H1 (cell line): ENCODE measurements around the gene MEGF11.

ENCODE experiments used
- ATF2 ChIP-seq: IDR thresholded peaks from 2 replicates; pipeline ENCODE4 v1.6.1; 2012; ENCODE audit warnings: low read length, inconsistent platforms
- CBX5 ChIP-seq: fragments of 300-800, 300-1000 bp; sonication (generic); IDR thresholded peaks from 2 replicates; pipeline ENCODE4 v1.7.1; 2016; ENCODE audit warnings: antibody characterized with exemption, low read length, low read depth
- CTCF ChIP-seq, 3 experiments: IDR thresholded peaks; 1 replicate in 2 of 3; 2 replicates in 1 of 3; pipeline versions ENCODE4 v1.5.1 to v1.6.1; 2011; ENCODE audit warnings: low read length in 3 of 3, mild to moderate bottlenecking in 3 of 3, inconsistent platforms in 2 of 3, low read depth in 1 of 3, moderate library complexity in 1 of 3; ENCODE audit not compliant: insufficient read depth in 1 of 3; ENCODE audit errors: control extremely low read depth in 1 of 3
- POLR2A ChIP-seq, 2 experiments: IDR thresholded peaks; 1 replicate in 1 of 2; 2 replicates in 1 of 2; pipeline ENCODE4 v1.6.1; 2011; ENCODE audit warnings: low read depth in 2 of 2, low read length in 2 of 2, mild to moderate bottlenecking in 2 of 2; ENCODE audit errors: control extremely low read depth in 1 of 2
- RAD21 ChIP-seq, 2 experiments: IDR thresholded peaks in 1 of 2; conservative IDR thresholded peaks in 1 of 2; 2 replicates each; pipeline ENCODE4 v1.6.1; 2011; ENCODE audit warnings: low read depth in 2 of 2, low read length in 2 of 2, improper control_type of control experiment in 1 of 2, inconsistent platforms in 1 of 2, mild to moderate bottlenecking in 1 of 2, moderate library complexity in 1 of 2
- SRF ChIP-seq: IDR thresholded peaks from 2 replicates; pipeline ENCODE4 v1.6.1; 2011; ENCODE audit warnings: mild to moderate bottlenecking, low read depth, low read length, moderate library complexity
- USF2 ChIP-seq: IDR thresholded peaks from 2 replicates; pipeline ENCODE4 v1.6.1; 2011; ENCODE audit warnings: low read length, improper control_type of control experiment

GRCh38 chr15:66092053-66093016 is 161.2 kb downstream of the MEGF11 start:
- no peak for TF ChIP-seq CTCF (IDR thresholded peaks at IDR 0.05; ENCODE audit: control extremely low read depth in 1 of 3, insufficient read depth in 1 of 3, low read depth in 1 of 3, low read length in 3 of 3)
- TF ChIP-seq POLR2A (IDR thresholded peaks at IDR 0.05; ENCODE audit: control extremely low read depth in 1 of 2, low read depth in 2 of 2, low read length in 2 of 2) = no peak
- TF ChIP-seq RAD21 (IDR thresholded peaks at IDR 0.05 in 1 of 2, conservative IDR thresholded peaks at IDR 0.05 in 1 of 2; ENCODE audit: low read depth in 2 of 2, low read length in 2 of 2) = no peak
- TF ChIP-seq USF2 = no peak
- no peak for TF ChIP-seq CBX5
- no peak for TF ChIP-seq SRF
- no peak for TF ChIP-seq ATF2
